A673 (cell line): ENCODE measurements around the gene IL17REL.

Source experiments
- CTCF ChIP-seq: fragments of 300-800, 200-600 bp; sonication (generic); conservative IDR thresholded peaks from 2 replicates; pipeline ENCODE4 v1.5.1; 2017; ENCODE audit warnings: low read depth, mild to moderate bottlenecking, antibody characterized with exemption, low read length, moderate library complexity, mixed read lengths
- EZH2 ChIP-seq: fragments of 200-600 bp; sonication (generic); IDR thresholded peaks from 2 replicates; pipeline ENCODE4 v1.6.1; 2017; ENCODE audit warnings: borderline replicate concordance, low read depth, mild to moderate bottlenecking, mixed read lengths, antibody characterized with exemption, low read length; ENCODE audit not compliant: poor library complexity, severe bottlenecking

GRCh38 chr22:50019316-50019715, 6.8 kb upstream of the IL17REL start:
- TF ChIP-seq CTCF = no peak
- TF ChIP-seq EZH2 = no peak
